GM12878 (cell line): Measurements from ENCODE around the gene DCAF11. TPM values are rescaled to one million over a fixed set of nuclear protein-coding genes. Genes with fewer than 3 reads are reported as not detected.

Experiments
- ATAC-seq: fragments of 200-7000 bp; cut with Tn5 transposase; 3 replicates; pipeline ENCODE4 v1.9.1; 2020; ENCODE audit warnings: mild to moderate bottlenecking, moderate library complexity
- BruUV-seq: library from RNA; stranded (reverse); fragments of 400-500 nt; replicated peaks from 2 replicates; lab custom pipeline; 2021; lab: Mats Ljungman, UMichigan
- CTCF ChIA-PET: fragments of 300-600 bp; sonication (Branson Sonifier 250); formaldehyde crosslinking; extraction: SDS; loops from one replicate; lab custom pipeline; 2021; ENCODE audit warnings: inconsistent platforms; lab: Yijun Ruan, JAX
- POLR2A ChIA-PET: fragments of 350-600 bp; formaldehyde crosslinking; extraction: SDS; loops from one replicate; lab custom pipeline; 2021; ENCODE audit warnings: inconsistent platforms; lab: Charles Lee
- RAD21 ChIA-PET: fragments of 300-600 bp; sonication (Branson Sonifier 250); formaldehyde crosslinking; loops from one replicate; lab custom pipeline; 2023; ENCODE audit warnings: antibody characterized with exemption; ENCODE audit not compliant: unreplicated experiment; lab: Charles Lee
- SMC1A ChIA-PET: fragments of 300-600 bp; sonication (Branson Sonifier 250); formaldehyde crosslinking; loops from one replicate; lab custom pipeline; 2023; ENCODE audit not compliant: unreplicated experiment, uncharacterized antibody; lab: Charles Lee
- DNase-seq: peaks from one replicate; pipeline ENCODE4 v3.0.0-alpha.2; 2011; ENCODE audit warnings: low read depth, low spot score
- FAIRE-seq: peaks from 3 replicates; lab custom pipeline; 2011; peaks lifted over from hg19 to GRCh38; lab: Jason Lieb, UNC
- H2AFZ ChIP-seq: 2 replicates; pipeline ENCODE4 v1.6.0; 2011; ENCODE audit warnings: low read depth, low read length, control low read depth; ENCODE audit not compliant: control insufficient read depth
- H3K27ac ChIP-seq: 2 replicates; pipeline ENCODE4 v1.5.1; 2011; ENCODE audit warnings: control low read depth; ENCODE audit not compliant: control insufficient read depth, insufficient read depth
- H3K27me3 ChIP-seq, 2 experiments: replicated peaks in 1 of 2; 2 replicates each; pipeline versions ENCODE4 v1.6.0 to v1.6.1; 2011; ENCODE audit warnings: low read length in 1 of 2; ENCODE audit not compliant: control insufficient read depth in 2 of 2, insufficient read depth in 2 of 2
- H3K36me3 ChIP-seq, 2 experiments: 2 replicates each; pipeline ENCODE4 v1.5.1; 2011; ENCODE audit warnings: low read length in 1 of 2; ENCODE audit not compliant: control insufficient read depth in 2 of 2, insufficient read depth in 2 of 2
- H3K4me1 ChIP-seq: 2 replicates; pipeline ENCODE4 v1.6.1; 2011; ENCODE audit warnings: mild to moderate bottlenecking, low read length, moderate library complexity, mixed read lengths; ENCODE audit not compliant: control insufficient read depth, insufficient read depth
- H3K4me2 ChIP-seq: 2 replicates; pipeline ENCODE4 v1.6.0; 2011; ENCODE audit warnings: control low read depth; ENCODE audit not compliant: control insufficient read depth, insufficient read depth
- H3K4me3 ChIP-seq: fragments of 200-600 bp; sonication (generic); 2 replicates; pipeline ENCODE4 v1.5.1; 2016
- H3K79me2 ChIP-seq: 2 replicates; pipeline ENCODE4 v1.6.0; 2011; ENCODE audit warnings: low read length; ENCODE audit not compliant: control insufficient read depth, insufficient read depth
- H3K9ac ChIP-seq: 2 replicates; pipeline ENCODE4 v1.8.0; 2011; ENCODE audit warnings: low read length, control low read depth, mixed read lengths; ENCODE audit not compliant: control insufficient read depth, insufficient read depth
- H3K9me3 ChIP-seq: replicated peaks from 3 replicates; pipeline ENCODE4 v1.5.1; 2011; ENCODE audit warnings: mild to moderate bottlenecking, low read length; ENCODE audit not compliant: control insufficient read depth, insufficient read depth
- H4K20me1 ChIP-seq: 2 replicates; pipeline ENCODE4 v1.6.0; 2011; ENCODE audit not compliant: control insufficient read depth, insufficient read depth
- E2F8 ChIP-seq: fragments of 450-650 bp; IDR thresholded peaks from 2 replicates; pipeline ENCODE4 v1.6.1; 2018; ENCODE audit warnings: mild to moderate bottlenecking, low read depth, moderate library complexity; ENCODE audit not compliant: partially characterized antibody
- FOS ChIP-seq: IDR thresholded peaks from 3 replicates; pipeline ENCODE4 v1.6.1; 2011; ENCODE audit warnings: borderline replicate concordance; ENCODE audit not compliant: insufficient read length; ENCODE audit errors: extremely low read depth
- GATAD2B ChIP-seq: fragments of 450-650 bp; conservative IDR thresholded peaks from 2 replicates; pipeline ENCODE4 v1.6.1; 2017; ENCODE audit warnings: low read depth, mild to moderate bottlenecking, moderate library complexity
- HDAC6 ChIP-seq: fragments of 200-600 bp; sonication (generic); IDR thresholded peaks from one replicate; pipeline ENCODE4 v1.8.0; 2017; ENCODE audit warnings: antibody characterized with exemption; ENCODE audit not compliant: unreplicated experiment
- NKRF ChIP-seq: fragments of 450-650 bp; conservative IDR thresholded peaks from 2 replicates; pipeline ENCODE4 v1.6.1; 2017; ENCODE audit warnings: mild to moderate bottlenecking, moderate library complexity
- POLR2AphosphoS5 ChIP-seq: IDR thresholded peaks from 2 replicates; pipeline ENCODE4 v1.6.1; 2011; ENCODE audit warnings: mild to moderate bottlenecking, low read length, inconsistent platforms
- SIN3A ChIP-seq: IDR thresholded peaks from 2 replicates; pipeline ENCODE4 v1.6.1; 2012; ENCODE audit warnings: low read depth, low read length, improper control_type of control experiment
- WRNIP1 ChIP-seq: IDR thresholded peaks from 2 replicates; pipeline ENCODE4 v1.6.1; 2011; ENCODE audit warnings: low read depth, low read length, improper control_type of control experiment, borderline replicate concordance
- WGBS: methylation state at CpG from one replicate; pipeline ENCODE4 v1.1.6; 2016; ENCODE audit warnings: low lambda C conversion rate; ENCODE audit not compliant: insufficient replicate concordance, insufficient coverage; ENCODE audit errors: missing lambda C conversion rate; 5-methylcytosine and 5-hydroxymethylcytosine counted together
- in situ Hi-C: fragments of 300-500 bp; cut with MboI; formaldehyde crosslinking; loops from 9 replicates; pipeline ENCODE4 v1.14.3; 2018; ENCODE audit warnings: mixed read lengths
- intact Hi-C: fragments of 100-400 bp; cut with micrococcal nuclease; formaldehyde crosslinking; loops from one replicate; pipeline ENCODE4 v1.14.2; 2022; ENCODE audit not compliant: unreplicated experiment
- polyA plus RNA-seq, 11 experiments: library from polyadenylated mRNA; depleted of rRNA in 4 of 11; unstranded in 6 of 11; stranded (reverse) in 5 of 11; fragments of >200 nt; fragmentation: Nextera tagmentation in 4 of 11; fragmentation: Illumina TruSeq in 1 of 11; extraction: Ambion mirVana in 4 of 11; extraction: Trizol in 1 of 11; gene quantifications; 1 replicate in 1 of 11; 2 replicates in 10 of 11; pipeline versions ENCODE4 v1.2.1 to v1.2.3, GENCODE V29; 2011 to 2016; ENCODE audit warnings: inconsistent platforms in 2 of 11, missing spikeins in 2 of 11, low read depth in 1 of 11
- total RNA-seq, 4 experiments: library from RNA; depleted of rRNA in 3 of 4; stranded (reverse); fragments of >200 nt in 3 of 4; fragmentation: Illumina TruSeq in 1 of 4; extraction: Trizol in 1 of 4; gene quantifications; 2 replicates each; pipeline versions ENCODE4 v1.2.1 to v1.2.3, GENCODE V29; 2013 to 2021
- TF ChIP-seq, protein P1 (sequence below): IDR thresholded peaks from 2 replicates; pipeline ENCODE4 v1.6.1; 2012; ENCODE audit warnings: improper control_type of control experiment, low read depth, low read length; ENCODE audit not compliant: insufficient replicate concordance

The DCAF11 gene
- total and polyA plus RNA-seq, 10 of the 15 experiments (the other 5 are each of a cell fraction or from before 2014, with no cell fraction given) = 13.4 to 91.2 (median 68.7) TPM

DNA sequence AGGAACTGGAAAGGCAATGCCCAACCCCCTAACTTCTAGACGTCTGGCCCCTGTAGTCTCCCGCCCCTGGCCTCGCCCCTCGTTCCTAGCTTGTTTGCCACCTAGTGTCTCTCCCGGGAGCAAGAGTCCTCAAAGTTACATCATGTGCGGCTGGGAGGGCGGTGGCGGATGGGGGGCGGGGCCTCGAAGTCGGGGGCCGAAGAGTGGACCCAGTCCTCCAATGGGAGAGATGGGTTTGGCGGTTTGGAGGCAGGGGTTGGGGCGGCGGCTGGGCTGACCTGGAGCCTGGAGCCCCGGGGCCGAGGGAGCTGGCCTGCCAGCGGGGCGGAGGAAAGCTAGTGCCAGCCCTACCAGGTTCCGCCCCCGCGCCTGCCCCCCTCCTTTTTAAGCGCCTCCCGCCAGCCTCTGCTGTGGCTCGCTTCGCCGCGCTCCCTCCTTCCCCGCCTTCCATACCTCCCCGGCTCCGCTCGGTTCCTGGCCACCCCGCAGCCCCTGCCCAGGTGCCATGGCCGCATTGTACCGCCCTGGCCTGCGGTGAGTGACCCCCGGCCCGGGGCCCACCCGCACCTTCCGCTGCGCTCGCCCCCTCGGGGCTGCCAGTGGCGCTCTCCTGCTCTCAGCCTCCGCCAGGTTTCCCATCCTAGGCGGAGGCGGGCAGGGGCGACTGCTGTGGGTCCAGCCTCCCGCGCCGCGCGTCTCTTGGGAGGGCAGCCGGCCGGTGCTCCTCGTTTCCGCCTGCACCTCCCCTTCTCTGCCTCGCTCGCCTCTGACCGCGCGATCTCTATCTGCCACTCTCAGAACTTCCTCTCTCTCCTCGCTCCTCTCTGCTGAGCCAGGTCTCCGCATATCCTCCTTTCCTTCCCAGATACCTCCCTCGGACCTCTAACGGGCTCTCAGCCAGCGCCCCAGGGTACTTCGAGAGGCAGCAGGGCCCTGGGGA lies 20.4 kb upstream of the DCAF11 start, which contains the start of gene PCK2:
Gene PCK2 (plus strand): TSS at position 411 of the 940 bp plus-strand sequence. CDS start 95 bp downstream, at position 506.
- H3K4me3 ChIP-seq = peak within 1 kb of the TSS; percentile 98
- no peaks in the 10 kb centered on the region for H4K20me1 ChIP-seq
- intact Hi-C loops (loop anchor here (5.0 kb wide), 1 partner anchor 203 kb away; the partner anchor contains the start of genes DHRS1 and NOP9), in situ Hi-C loops (loop anchor here (5.0 kb wide), 2 partner anchors 37 to 117 kb away; no protein-coding TSS in a partner anchor)
- peak within 1 kb of the TSS; percentile 64 for H3K4me2 ChIP-seq
- POLR2A ChIA-PET = interaction anchor here (0.7 to 6.8 kb wide), 21 partner anchors 8 to 1614 kb away, joined by 3 to 90 read pairs (median 6); partner anchors contain the start of genes CARMIL3, CHMP4A, DCAF11 and EMC9
- no peaks in the 10 kb centered on the region for H3K9me3 ChIP-seq
- FAIRE-seq = no peak
- BruUV-seq = TSS peak; percentile 80
- SMC1A ChIA-PET = interaction anchor here (0.9 to 9.2 kb wide), 13 partner anchors 12 to 149 kb away, joined by 3 to 195 read pairs (median 7); partner anchors contain the start of genes DCAF11, IPO4, IRF9 and NRL
- peak within 1 kb of the TSS; percentile 99 for H3K27ac ChIP-seq
- CTCF ChIA-PET = interaction anchor here (0.6 to 11.2 kb wide), 17 partner anchors 8 to 428 kb away, joined by 3 to 294 read pairs (median 7); partner anchors contain the start of genes DCAF11, IRF9, LTB4R2 and NRL
- peak within 1 kb of the TSS; percentile 36 for H2AFZ ChIP-seq
- WGBS = 2% methylated on average over 55 of the region's 68 CpGs
- peaks cover 24% of the 10 kb centered on the region for H3K79me2 ChIP-seq
- H3K27me3 ChIP-seq = no peaks in the 10 kb centered on the region
- H3K4me1 ChIP-seq = 0 out of 2 replicates have a peak, but pooled peaks cover 3% of the 10 kb centered on the region
- peaks cover 0 to 7% of the 10 kb centered on the region in 2 experiments; a peak in 2 of 4 replicates for H3K36me3 ChIP-seq
- H3K9ac ChIP-seq = peak within 1 kb of the TSS; percentile 100
- ATAC-seq = peak; percentile 79
- no peak for DNase-seq
- RAD21 ChIA-PET = interaction anchor here (0.6 to 9.1 kb wide), 17 partner anchors 13 to 935 kb away, joined by 3 to 153 read pairs (median 6); partner anchors contain the start of genes CARMIL3, CIDEB, DCAF11 and IPO4
- TF ChIP-seq NKRF (peak; percentile 78), HDAC6 (peak; percentile 39), FOS (no peak), POLR2AphosphoS5 (peak; percentile 35; the same call in 1 of the 2 replicates), WRNIP1 (no peak), GATAD2B (peak; percentile 87), E2F8 (no peak), SIN3A (no peak)
- TF ChIP-seq, protein P1, sequence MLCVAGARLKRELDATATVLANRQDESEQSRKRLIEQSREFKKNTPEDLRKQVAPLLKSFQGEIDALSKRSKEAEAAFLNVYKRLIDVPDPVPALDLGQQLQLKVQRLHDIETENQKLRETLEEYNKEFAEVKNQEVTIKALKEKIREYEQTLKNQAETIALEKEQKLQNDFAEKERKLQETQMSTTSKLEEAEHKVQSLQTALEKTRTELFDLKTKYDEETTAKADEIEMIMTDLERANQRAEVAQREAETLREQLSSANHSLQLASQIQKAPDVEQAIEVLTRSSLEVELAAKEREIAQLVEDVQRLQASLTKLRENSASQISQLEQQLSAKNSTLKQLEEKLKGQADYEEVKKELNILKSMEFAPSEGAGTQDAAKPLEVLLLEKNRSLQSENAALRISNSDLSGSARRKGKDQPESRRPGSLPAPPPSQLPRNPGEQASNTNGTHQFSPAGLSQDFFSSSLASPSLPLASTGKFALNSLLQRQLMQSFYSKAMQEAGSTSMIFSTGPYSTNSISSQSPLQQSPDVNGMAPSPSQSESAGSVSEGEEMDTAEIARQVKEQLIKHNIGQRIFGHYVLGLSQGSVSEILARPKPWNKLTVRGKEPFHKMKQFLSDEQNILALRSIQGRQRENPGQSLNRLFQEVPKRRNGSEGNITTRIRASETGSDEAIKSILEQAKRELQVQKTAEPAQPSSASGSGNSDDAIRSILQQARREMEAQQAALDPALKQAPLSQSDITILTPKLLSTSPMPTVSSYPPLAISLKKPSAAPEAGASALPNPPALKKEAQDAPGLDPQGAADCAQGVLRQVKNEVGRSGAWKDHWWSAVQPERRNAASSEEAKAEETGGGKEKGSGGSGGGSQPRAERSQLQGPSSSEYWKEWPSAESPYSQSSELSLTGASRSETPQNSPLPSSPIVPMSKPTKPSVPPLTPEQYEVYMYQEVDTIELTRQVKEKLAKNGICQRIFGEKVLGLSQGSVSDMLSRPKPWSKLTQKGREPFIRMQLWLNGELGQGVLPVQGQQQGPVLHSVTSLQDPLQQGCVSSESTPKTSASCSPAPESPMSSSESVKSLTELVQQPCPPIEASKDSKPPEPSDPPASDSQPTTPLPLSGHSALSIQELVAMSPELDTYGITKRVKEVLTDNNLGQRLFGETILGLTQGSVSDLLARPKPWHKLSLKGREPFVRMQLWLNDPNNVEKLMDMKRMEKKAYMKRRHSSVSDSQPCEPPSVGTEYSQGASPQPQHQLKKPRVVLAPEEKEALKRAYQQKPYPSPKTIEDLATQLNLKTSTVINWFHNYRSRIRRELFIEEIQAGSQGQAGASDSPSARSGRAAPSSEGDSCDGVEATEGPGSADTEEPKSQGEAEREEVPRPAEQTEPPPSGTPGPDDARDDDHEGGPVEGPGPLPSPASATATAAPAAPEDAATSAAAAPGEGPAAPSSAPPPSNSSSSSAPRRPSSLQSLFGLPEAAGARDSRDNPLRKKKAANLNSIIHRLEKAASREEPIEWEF = no peak
